SK-N-MC (cell line): ENCODE data around the gene VEPH1.

Experiments
- EZH2 ChIP-seq: fragments of 200-600 bp; sonication (generic); IDR thresholded peaks from one replicate; pipeline ENCODE4 v1.6.1; 2017; ENCODE audit warnings: antibody characterized with exemption
- POLR2AphosphoS5 ChIP-seq: IDR thresholded peaks from 2 replicates; pipeline ENCODE4 v1.6.1; 2012; ENCODE audit warnings: mild to moderate bottlenecking, low read depth, low read length, borderline replicate concordance

- TF ChIP-seq POLR2AphosphoS5 (no peak), EZH2 (no peak)
Observed at GRCh38 chr3:157388976-157389375, 114.2 kb downstream of the VEPH1 start.
